ENCODE measurements around the gene DLGAP1.

The DLGAP1 gene

DNA sequence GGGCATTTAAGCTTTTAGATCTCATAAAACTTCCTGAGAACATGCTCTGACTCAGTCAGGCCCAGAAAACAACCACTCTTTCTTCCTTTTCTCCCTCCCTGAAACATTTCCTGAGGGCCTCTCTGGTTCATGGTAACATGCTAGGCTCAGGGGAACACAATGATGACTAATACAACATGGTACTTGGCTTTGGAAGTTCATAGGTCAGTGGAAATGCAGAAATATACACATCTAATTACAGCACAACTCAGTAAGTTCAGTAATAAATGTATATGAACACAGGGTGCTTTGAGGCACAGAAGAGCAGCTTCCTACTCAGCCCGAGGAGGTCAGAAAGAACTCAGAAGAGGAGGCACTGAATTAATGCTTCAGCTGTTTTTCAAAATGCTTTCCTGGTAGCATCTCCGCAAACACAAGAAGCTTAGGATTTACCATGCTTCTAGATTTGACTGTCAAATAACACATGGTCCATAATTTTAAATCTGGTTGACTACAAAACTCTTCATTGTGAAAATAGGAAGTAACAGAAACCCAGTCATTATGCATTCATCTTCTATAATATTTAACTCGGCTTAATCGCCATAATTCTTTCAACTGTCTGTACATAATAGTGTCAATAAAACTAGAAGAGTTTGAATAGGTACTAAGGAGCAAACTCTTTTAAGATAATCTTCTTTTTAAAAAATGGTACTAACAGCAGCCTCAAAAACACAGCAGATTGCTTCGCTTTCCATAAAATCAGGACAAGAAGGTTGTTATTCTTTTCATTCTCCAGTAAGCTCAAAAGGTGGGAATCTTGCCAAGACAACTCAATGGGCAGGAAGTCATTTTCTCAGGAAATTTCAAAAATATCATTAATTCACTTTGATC is 251.3 kb downstream of the DLGAP1 start:
- Mint-ChIP-seq H3K36me3 (ENCODE audit: low read depth) (no peaks in the 10 kb centered on the region), H3K27ac (peak overlapping the region; percentile 29), H3K27me3 (ENCODE audit: low read depth, poor library complexity) (no peaks in the 10 kb centered on the region), H3K4me3 (no peak overlapping the region), H3K4me1 (peaks cover 4% of the 10 kb centered on the region), H3K9me3 (no peaks in the 10 kb centered on the region)
- DNase-seq: no peak
- TF ChIP-seq, protein P1, sequence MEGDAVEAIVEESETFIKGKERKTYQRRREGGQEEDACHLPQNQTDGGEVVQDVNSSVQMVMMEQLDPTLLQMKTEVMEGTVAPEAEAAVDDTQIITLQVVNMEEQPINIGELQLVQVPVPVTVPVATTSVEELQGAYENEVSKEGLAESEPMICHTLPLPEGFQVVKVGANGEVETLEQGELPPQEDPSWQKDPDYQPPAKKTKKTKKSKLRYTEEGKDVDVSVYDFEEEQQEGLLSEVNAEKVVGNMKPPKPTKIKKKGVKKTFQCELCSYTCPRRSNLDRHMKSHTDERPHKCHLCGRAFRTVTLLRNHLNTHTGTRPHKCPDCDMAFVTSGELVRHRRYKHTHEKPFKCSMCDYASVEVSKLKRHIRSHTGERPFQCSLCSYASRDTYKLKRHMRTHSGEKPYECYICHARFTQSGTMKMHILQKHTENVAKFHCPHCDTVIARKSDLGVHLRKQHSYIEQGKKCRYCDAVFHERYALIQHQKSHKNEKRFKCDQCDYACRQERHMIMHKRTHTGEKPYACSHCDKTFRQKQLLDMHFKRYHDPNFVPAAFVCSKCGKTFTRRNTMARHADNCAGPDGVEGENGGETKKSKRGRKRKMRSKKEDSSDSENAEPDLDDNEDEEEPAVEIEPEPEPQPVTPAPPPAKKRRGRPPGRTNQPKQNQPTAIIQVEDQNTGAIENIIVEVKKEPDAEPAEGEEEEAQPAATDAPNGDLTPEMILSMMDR (IDR thresholded peaks at IDR 0.05): no peak

DNA sequence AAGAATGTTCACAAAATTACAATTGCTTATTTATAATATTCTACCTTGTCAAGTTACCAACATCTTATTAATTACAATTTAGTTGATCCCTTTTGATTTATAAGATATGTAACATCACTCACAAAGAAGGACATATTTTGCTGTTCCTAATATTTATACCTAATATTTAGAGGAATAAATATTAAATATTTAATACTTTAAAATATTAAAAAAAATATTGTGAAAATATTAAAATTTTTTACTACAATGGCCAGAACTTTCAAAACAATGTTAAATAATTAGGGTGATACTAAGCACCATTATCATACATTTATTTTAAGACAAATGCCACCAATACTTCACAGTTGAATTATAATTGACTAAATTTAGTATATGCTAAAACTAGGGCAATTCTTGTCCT is 254.7 kb downstream of the DLGAP1 start:
- TF ChIP-seq, protein P1 (IDR thresholded peaks at IDR 0.05): no peak

DNA sequence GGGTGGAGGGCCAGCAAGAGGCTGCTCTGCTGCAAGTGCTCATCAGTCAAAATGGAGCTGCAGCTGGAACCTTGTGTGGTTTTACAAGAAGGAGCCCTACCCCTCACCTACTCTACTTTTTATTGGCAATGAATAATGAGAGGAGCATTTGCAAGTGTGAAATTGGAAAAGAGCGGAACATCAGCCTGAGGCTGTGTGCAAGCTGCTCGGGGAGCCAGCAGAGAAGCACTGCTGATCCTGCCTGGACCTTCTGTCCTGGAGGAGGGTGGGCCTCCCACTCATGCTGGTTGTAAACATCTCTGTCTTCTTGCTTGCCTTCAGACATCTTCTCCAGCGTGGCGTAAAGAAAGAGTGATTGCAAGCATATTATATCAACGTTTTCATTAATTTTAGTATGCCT is 256.2 kb downstream of the DLGAP1 start:
- Mint-ChIP-seq H3K4me3 (no peak overlapping the region), H3K27ac (no peak overlapping the region), H3K4me1 (peaks cover 14% of the 10 kb centered on the region), H3K9me3 (no peaks in the 10 kb centered on the region), H3K36me3 (ENCODE audit: low read depth) (no peaks in the 10 kb centered on the region), H3K27me3 (ENCODE audit: low read depth, poor library complexity) (no peaks in the 10 kb centered on the region)
- DNase-seq: no peak
- TF ChIP-seq, protein P1 (IDR thresholded peaks at IDR 0.05): no peak

More for the DNA sequence above, 254.7 kb downstream of the DLGAP1 start:
- H3K4me1 Mint-ChIP-seq: peaks cover 14% of the 10 kb centered on the region
- no peaks in the 10 kb centered on the region for H3K27me3 Mint-ChIP-seq (ENCODE audit: low read depth, poor library complexity)
- DNase-seq: no peak
- H3K9me3 Mint-ChIP-seq: no peaks in the 10 kb centered on the region
- H3K27ac Mint-ChIP-seq: no peak overlapping the region
- no peaks in the 10 kb centered on the region for H3K36me3 Mint-ChIP-seq (ENCODE audit: low read depth)
- no peak overlapping the region for H3K4me3 Mint-ChIP-seq

DNA sequence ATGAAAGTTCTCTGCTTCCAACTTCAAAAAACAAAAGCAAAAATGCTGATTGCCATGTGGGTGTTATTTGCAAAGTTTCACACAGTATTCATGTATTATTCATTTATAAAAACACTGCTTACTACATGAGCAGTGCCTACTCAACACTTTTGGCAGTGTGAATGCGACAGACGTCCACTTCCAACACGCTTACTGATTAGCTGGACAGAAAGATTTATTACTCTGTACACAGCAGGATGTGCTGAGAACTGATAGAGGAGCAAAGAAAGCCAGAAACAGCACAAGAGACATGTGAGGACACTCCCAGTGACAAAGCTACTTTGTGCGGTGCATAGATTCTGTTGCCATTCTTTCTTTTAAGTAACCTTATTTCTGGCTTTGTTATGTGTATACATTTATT is 258.8 kb downstream of the DLGAP1 start:
- Mint-ChIP-seq H3K36me3 (ENCODE audit: low read depth) (no peaks in the 10 kb centered on the region), H3K4me1 (peaks cover 9% of the 10 kb centered on the region), H3K27ac (no peak overlapping the region), H3K27me3 (ENCODE audit: low read depth, poor library complexity) (no peaks in the 10 kb centered on the region), H3K9me3 (no peaks in the 10 kb centered on the region), H3K4me3 (no peak overlapping the region)
- TF ChIP-seq, protein P1 (IDR thresholded peaks at IDR 0.05): no peak
- DNase-seq: no peak

DNA sequence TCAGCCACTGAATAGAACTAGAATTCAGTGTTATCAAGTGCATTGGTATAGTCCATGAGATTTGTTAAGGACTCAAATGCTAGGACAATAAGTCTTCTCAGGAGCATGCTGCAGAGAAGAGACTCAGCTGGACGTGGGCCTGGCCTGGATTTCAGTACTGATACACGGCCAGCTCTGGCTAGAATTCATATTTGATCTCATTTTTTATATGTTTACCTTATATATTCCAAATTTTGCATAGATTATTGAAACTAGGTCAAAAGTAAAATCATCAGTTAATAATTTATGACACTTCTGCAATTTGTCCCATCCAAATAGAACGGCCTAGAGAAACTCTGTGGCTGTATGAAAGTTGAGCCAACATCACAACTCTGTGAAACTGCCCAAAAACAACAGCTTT is 262.0 kb downstream of the DLGAP1 start:
- H3K4me1 Mint-ChIP-seq: peaks cover 9% of the 10 kb centered on the region
- no peak overlapping the region for H3K27ac Mint-ChIP-seq
- TF ChIP-seq, protein P1 (IDR thresholded peaks at IDR 0.05): no peak
- no peaks in the 10 kb centered on the region for H3K9me3 Mint-ChIP-seq
- no peak overlapping the region for H3K4me3 Mint-ChIP-seq
- no peaks in the 10 kb centered on the region for H3K36me3 Mint-ChIP-seq (ENCODE audit: low read depth)
- DNase-seq: no peak
- H3K27me3 Mint-ChIP-seq (ENCODE audit: low read depth, poor library complexity): no peaks in the 10 kb centered on the region

All from nephron progenitor cell (in vitro differentiated cells).